Right lobe of liver (tissue), 4 donors: Measurements from ENCODE around the gene AKR1D1.

Experiments used
- CTCF ChIP-seq, 4 donors: fragments of 200-600 bp in 3 of 4; fragments of 450-650 bp in 1 of 4; IDR thresholded peaks; one replicate each; pipeline versions ENCODE4 v1.5.1 to v1.8.0; 2016 to 2022; ENCODE audit warnings: antibody characterized with exemption in 4 of 4, mild to moderate bottlenecking in 2 of 4
- POLR2A ChIP-seq: fragments of 450-650 bp; IDR thresholded peaks from one replicate; pipeline ENCODE4 v1.6.1; 2017; ENCODE audit warnings: antibody characterized with exemption, mild to moderate bottlenecking
- donor health status: DM: no; HTN: no; CAD: no.
- donor health status: DM: no; HTN: no; CAD: no.
- donor health status: DM: no; HTN: yes; CAD: no.

GRCh38 chr7:138075350-138075749 is 909 bp upstream of the AKR1D1 start:
- TF ChIP-seq CTCF (IDR thresholded peaks at IDR 0.05) (no peak), POLR2A (no peak)
